ENCODE results near the gene LYZ. TPM values are rescaled to one million over a fixed set of nuclear protein-coding genes. Genes with fewer than 3 reads are reported as not detected.

LYZ gene
- total RNA-seq, 1 donor from 2014 or later, result 30.8 TPM

GRCh38 chr12:69366796-69367195 is 18.6 kb downstream of the LYZ start:
- Histone ChIP-seq H3K27ac (replicated peaks) (no peak overlapping the region), H3K4me3 (no peak overlapping the region), H3K9me3 (replicated peaks) (no peaks in the 10 kb centered on the region), H3K36me3 (peaks cover 54% of the 10 kb centered on the region), H3K4me1 (no peaks in the 10 kb centered on the region), H3K27me3 (ENCODE audit: low read depth) (no peaks in the 10 kb centered on the region)
- intact Hi-C loops (cut with micrococcal nuclease), result no loop called here
- TF ChIP-seq, protein P1, sequence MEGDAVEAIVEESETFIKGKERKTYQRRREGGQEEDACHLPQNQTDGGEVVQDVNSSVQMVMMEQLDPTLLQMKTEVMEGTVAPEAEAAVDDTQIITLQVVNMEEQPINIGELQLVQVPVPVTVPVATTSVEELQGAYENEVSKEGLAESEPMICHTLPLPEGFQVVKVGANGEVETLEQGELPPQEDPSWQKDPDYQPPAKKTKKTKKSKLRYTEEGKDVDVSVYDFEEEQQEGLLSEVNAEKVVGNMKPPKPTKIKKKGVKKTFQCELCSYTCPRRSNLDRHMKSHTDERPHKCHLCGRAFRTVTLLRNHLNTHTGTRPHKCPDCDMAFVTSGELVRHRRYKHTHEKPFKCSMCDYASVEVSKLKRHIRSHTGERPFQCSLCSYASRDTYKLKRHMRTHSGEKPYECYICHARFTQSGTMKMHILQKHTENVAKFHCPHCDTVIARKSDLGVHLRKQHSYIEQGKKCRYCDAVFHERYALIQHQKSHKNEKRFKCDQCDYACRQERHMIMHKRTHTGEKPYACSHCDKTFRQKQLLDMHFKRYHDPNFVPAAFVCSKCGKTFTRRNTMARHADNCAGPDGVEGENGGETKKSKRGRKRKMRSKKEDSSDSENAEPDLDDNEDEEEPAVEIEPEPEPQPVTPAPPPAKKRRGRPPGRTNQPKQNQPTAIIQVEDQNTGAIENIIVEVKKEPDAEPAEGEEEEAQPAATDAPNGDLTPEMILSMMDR (IDR thresholded peaks at IDR 0.05; ENCODE audit: borderline replicate concordance), result no peak
- DNase-seq, result no peak

GRCh38 chr12:69368171-69368570 is 20.0 kb downstream of the LYZ start:
- Histone ChIP-seq H3K4me1 (no peaks in the 10 kb centered on the region), H3K4me3 (no peak overlapping the region)
- intact Hi-C loops (cut with micrococcal nuclease), result no loop called here

DNA sequence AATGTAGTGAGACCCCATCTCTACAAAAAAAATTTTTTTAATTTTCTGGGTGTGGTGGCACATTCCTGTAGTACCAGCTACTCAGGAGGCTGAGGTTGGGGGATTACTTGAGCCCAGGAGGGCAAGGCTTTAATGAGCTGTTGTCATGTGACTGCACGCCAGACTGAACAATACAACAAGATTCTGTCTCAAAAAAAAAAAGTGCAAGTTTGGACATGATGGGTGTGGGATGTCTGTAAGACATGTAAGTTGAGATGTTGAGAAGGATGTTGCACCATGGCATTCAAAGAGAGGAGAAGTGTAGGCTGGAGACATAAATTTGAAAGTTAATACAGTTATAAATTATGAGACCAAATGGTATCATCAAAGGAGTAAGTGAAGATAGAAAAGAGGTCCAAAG is 34.9 kb downstream of the LYZ start:
- Histone ChIP-seq H3K36me3 (peaks cover 13% of the 10 kb centered on the region), H3K27ac (replicated peaks) (no peak overlapping the region), H3K4me1 (no peaks in the 10 kb centered on the region), H3K4me3 (no peak overlapping the region), H3K27me3 (ENCODE audit: low read depth) (no peaks in the 10 kb centered on the region), H3K9me3 (replicated peaks) (no peaks in the 10 kb centered on the region)
- no peak for DNase-seq
- TF ChIP-seq, protein P1 (IDR thresholded peaks at IDR 0.05; ENCODE audit: borderline replicate concordance), result no peak
- intact Hi-C loops (cut with micrococcal nuclease), result loop anchor here (10.0 kb wide), 1 partner anchor 192 kb away; no protein-coding TSS in a partner anchor

More at GRCh38 chr12:69368171-69368570, 20.0 kb downstream of the LYZ start:
- H3K36me3 ChIP-seq, result peaks cover 67% of the 10 kb centered on the region
- no peaks in the 10 kb centered on the region for H3K9me3 ChIP-seq (replicated peaks)
- no peaks in the 10 kb centered on the region for H3K27me3 ChIP-seq (ENCODE audit: low read depth)
- DNase-seq, result no peak
- TF ChIP-seq, protein P1 (IDR thresholded peaks at IDR 0.05; ENCODE audit: borderline replicate concordance), result no peak
- H3K27ac ChIP-seq (replicated peaks), result no peak overlapping the region

- no peak for DNase-seq
- peaks cover 7% of the 10 kb centered on the region for H3K36me3 ChIP-seq
- H3K27ac ChIP-seq (replicated peaks), result no peak overlapping the region
- H3K4me1 ChIP-seq, result no peaks in the 10 kb centered on the region
- intact Hi-C loops (cut with micrococcal nuclease), result loop anchor here (10.0 kb wide), 1 partner anchor 190 kb away; no protein-coding TSS in a partner anchor
- TF ChIP-seq, protein P1 (IDR thresholded peaks at IDR 0.05; ENCODE audit: borderline replicate concordance), result no peak
- no peaks in the 10 kb centered on the region for H3K27me3 ChIP-seq (ENCODE audit: low read depth)
- H3K4me3 ChIP-seq, result no peak overlapping the region
- no peaks in the 10 kb centered on the region for H3K9me3 ChIP-seq (replicated peaks)
These were observed 36.9 kb downstream of the LYZ start for GRCh38 chr12:69385038-69385437.

DNA sequence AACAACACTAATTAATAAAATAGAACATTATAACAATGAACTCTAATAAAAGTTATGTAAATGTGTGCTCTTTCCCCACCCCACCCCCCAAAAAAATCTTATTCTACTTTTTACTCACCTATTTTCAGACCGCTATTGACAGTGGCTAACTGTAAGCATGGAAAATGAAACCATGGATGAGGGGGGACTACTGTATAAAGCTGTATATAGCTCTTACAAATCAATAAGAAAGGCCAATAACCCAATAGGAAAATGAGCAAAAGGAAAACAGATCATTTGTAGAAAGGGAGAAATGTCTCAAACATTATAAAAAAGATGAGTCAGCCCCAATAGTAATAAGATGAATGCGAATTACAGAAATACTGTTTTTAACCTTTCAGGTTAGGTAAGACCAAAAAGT is 38.7 kb downstream of the LYZ start:
- TF ChIP-seq, protein P1 (IDR thresholded peaks at IDR 0.05; ENCODE audit: borderline replicate concordance), result no peak
- peaks cover 5% of the 10 kb centered on the region for H3K36me3 ChIP-seq
- no peak overlapping the region for H3K4me3 ChIP-seq
- H3K9me3 ChIP-seq (replicated peaks), result no peaks in the 10 kb centered on the region
- H3K27ac ChIP-seq (replicated peaks), result no peak overlapping the region
- intact Hi-C loops (cut with micrococcal nuclease), result loop anchor here (10.0 kb wide), 1 partner anchor 188 kb away; no protein-coding TSS in a partner anchor
- H3K27me3 ChIP-seq (ENCODE audit: low read depth), result no peaks in the 10 kb centered on the region
- DNase-seq, result no peak
- no peaks in the 10 kb centered on the region for H3K4me1 ChIP-seq

Measured in left ventricle myocardium inferior (tissue), 1 donor.